BJ (cell line): Measurements from ENCODE around the gene SLTM. TPM values are rescaled to one million over a fixed set of nuclear protein-coding genes. Genes with fewer than 3 reads are reported as not detected.
"Not testable (repeated sequence)": the region's sequence is repeated elsewhere in the genome, so short reads cannot be mapped to it uniquely, and the experiment has no call there.

Experiments
- CTCF ChIA-PET: fragments of 350-600 bp; formaldehyde crosslinking; extraction: SDS; loops from one replicate; lab custom pipeline; 2021; ENCODE audit warnings: antibody characterized with exemption, inconsistent platforms; lab: Yijun Ruan, JAX
- POLR2A ChIA-PET: fragments of 300-600 bp; sonication (Branson Sonifier 250); formaldehyde crosslinking; extraction: SDS; loops from one replicate; lab custom pipeline; 2021; ENCODE audit warnings: antibody characterized with exemption; lab: Charles Lee
- DNase-seq: peaks from one replicate; pipeline ENCODE4 v3.0.0-alpha.2; 2011; ENCODE audit warnings: low read depth
- H3K27me3 ChIP-seq: 2 replicates; pipeline ENCODE4 v1.6.0; 2011; ENCODE audit warnings: low read length; ENCODE audit not compliant: control insufficient read depth, insufficient read depth
- H3K36me3 ChIP-seq: 2 replicates; pipeline ENCODE4 v1.5.1; 2011; ENCODE audit warnings: low read length; ENCODE audit not compliant: control insufficient read depth, insufficient read depth
- H3K4me3 ChIP-seq: 2 replicates; pipeline ENCODE4 v1.5.1; 2011; ENCODE audit warnings: low read depth, mild to moderate bottlenecking, control low read depth, low read length
- polyA plus RNA-seq: library from polyadenylated mRNA; depleted of rRNA; stranded (reverse); fragments of >200 nt; gene quantifications from 2 replicates; pipeline ENCODE4 v1.2.3, GENCODE V29; 2011
- TF ChIP-seq, protein P1 (sequence below): IDR thresholded peaks from 2 replicates; pipeline ENCODE4 v1.5.1; 2011; ENCODE audit warnings: low read depth, mild to moderate bottlenecking, control low read depth, inconsistent platforms, low read length, moderate library complexity; ENCODE audit not compliant: insufficient read depth

The SLTM gene
- polyA plus RNA-seq, 1 experiment: 14.3 TPM

DNA sequence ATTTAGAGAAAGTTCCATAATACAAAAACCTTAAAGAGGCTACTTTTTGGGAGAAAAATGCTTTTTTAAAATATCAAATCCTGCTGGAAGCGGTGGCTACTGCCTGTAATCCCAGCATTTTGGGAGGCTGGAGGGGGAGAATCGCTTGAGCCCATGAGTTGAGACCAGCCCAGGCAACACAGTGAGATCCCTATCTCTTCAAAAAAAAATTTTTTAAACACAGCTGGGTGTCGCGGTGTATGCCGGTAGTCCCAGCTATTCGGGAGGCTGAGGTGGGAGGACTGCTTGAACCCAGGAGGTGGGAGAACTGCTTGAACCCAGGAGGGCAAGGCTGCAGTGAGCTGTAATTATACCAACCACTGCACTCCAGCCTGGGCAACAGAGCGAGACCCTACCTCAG is 14.2 kb downstream of the SLTM start:
- H3K36me3 ChIP-seq: no peaks in the 10 kb centered on the region
- POLR2A ChIA-PET: no interaction called here
- CTCF ChIA-PET: no interaction called here
- no peak for DNase-seq
- no peaks in the 10 kb centered on the region for H3K27me3 ChIP-seq
- TF ChIP-seq, protein P1, sequence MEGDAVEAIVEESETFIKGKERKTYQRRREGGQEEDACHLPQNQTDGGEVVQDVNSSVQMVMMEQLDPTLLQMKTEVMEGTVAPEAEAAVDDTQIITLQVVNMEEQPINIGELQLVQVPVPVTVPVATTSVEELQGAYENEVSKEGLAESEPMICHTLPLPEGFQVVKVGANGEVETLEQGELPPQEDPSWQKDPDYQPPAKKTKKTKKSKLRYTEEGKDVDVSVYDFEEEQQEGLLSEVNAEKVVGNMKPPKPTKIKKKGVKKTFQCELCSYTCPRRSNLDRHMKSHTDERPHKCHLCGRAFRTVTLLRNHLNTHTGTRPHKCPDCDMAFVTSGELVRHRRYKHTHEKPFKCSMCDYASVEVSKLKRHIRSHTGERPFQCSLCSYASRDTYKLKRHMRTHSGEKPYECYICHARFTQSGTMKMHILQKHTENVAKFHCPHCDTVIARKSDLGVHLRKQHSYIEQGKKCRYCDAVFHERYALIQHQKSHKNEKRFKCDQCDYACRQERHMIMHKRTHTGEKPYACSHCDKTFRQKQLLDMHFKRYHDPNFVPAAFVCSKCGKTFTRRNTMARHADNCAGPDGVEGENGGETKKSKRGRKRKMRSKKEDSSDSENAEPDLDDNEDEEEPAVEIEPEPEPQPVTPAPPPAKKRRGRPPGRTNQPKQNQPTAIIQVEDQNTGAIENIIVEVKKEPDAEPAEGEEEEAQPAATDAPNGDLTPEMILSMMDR: no peak
- no peak overlapping the region for H3K4me3 ChIP-seq

DNA sequence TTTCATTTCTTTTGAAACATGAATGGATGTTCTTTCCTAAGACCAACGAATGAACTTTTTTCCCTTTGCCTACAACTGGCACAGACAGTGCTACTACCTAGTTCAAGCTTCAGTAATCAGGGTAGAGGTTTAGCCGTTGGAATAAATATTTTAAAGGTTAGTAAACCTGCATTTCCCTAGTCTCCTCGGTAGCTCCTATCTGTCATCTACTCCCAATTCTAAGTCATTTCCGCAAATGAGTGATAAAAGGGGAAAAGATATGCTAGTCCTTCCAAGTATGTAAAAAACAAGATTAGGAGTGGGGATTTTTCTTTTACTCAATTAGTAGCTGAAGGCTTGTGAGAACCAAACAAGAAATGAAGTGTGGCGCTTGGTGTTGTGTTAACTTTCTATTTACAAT is 15.2 kb downstream of the SLTM start:
- no peak for DNase-seq
- POLR2A ChIA-PET: no interaction called here
- no peaks in the 10 kb centered on the region for H3K36me3 ChIP-seq
- CTCF ChIA-PET: interaction anchor here (0.8 kb wide), 1 partner anchor 37 kb away, joined by 3 read pairs; no protein-coding TSS in a partner anchor
- no peaks in the 10 kb centered on the region for H3K27me3 ChIP-seq
- H3K4me3 ChIP-seq: no peak overlapping the region
- TF ChIP-seq, protein P1: no peak

DNA sequence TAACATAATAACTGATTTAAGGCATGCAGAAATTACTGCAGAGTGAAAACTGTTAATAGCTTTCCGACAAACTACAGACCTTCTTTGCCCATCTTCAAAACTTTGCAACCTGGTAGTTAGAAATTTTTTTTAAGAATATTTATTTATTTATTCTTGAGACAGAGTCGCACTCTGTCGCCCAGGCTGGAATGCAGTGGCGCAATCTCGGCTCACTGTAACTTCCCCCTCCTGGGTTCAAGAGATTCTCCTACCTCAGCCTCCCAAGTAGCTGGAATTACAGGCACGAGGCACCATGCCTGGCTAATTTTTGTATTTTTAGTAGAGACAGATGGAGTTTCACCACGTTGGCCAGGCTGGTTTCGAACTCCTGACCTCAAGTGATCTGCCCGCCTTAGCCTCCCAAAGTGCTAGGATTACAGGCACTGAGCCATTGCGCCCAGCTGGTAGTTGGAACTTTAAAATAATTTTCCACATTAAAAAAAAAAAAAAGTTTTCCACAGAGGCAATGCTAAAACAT is 15.8 kb downstream of the SLTM start:
- not testable (repeated sequence) for H3K27me3 ChIP-seq, DNase-seq, H3K36me3 ChIP-seq, H3K4me3 ChIP-seq
- CTCF ChIA-PET: interaction anchor here (0.7 to 0.8 kb wide), 2 partner anchors 14 to 38 kb away, joined by 3 read pairs; no protein-coding TSS in a partner anchor
- POLR2A ChIA-PET: interaction anchor here (0.6 kb wide), 1 partner anchor 18 kb away, joined by 4 read pairs; no protein-coding TSS in a partner anchor

DNA sequence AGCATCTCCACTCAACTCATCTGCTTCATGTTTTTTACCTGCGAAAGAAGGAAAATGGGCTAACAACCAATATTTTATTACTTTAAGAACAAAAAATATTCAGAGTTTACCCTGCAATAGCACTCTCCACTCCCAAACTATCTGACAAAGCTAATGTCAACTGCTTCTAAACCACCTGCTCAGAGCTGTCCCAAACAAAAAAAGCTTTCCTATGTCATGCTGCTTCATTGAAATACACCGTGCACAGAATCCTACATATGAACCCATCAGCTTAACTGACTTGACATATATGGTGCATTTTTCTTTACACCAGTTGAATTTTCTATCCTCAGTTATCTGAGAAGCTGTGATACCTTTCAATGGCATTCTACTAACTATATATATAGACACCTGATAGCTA is 16.5 kb downstream of the SLTM start:
- Histone ChIP-seq H3K4me3 (no peak overlapping the region), H3K27me3 (no peaks in the 10 kb centered on the region), H3K36me3 (no peaks in the 10 kb centered on the region)
- TF ChIP-seq, protein P1: no peak
- ChIA-PET CTCF (interaction anchor here (0.6 to 0.7 kb wide), 3 partner anchors 13 to 741 kb away, joined by 3 read pairs; partner anchors contain the start of gene GTF2A2), POLR2A (no interaction called here)
- DNase-seq: no peak

DNA sequence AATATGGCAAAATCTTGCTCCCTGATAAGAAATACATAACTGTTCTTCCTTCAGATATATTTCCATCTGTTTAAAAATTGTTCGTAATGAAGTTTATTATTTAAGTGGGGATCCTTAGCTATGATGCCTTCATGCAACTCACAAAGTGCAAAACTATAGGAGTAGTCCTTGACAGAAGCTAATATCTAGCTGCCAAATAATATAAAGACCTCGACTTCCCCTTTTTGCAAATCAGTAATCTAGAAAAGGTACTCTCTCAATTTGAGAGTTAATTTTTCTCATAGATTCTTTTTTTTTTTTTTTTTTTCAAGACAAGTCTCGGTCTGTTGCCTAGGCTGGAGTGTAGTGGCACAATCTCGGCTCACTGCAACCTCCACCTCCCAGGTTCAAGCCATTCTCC is 23.0 kb downstream of the SLTM start:
- CTCF ChIA-PET: no interaction called here

More for the DNA sequence above, 23.0 kb downstream of the SLTM start:
- Histone ChIP-seq H3K27me3 (no peaks in the 10 kb centered on the region), H3K4me3 (no peak overlapping the region), H3K36me3 (peaks cover 4% of the 10 kb centered on the region; the same call in 1 of the 2 replicates)
- DNase-seq: no peak
- TF ChIP-seq, protein P1: no peak
- POLR2A ChIA-PET: no interaction called here
